Measurements from ENCODE around the gene KLHL2.
"Not testable (repeated sequence)": the region's sequence is repeated elsewhere in the genome, so short reads cannot be mapped to it uniquely, and the experiment has no call there.

Gene KLHL2

GRCh38 chr4:165203541-165204461 lies 3.6 kb upstream of the KLHL2 start:
- no peak for DNase-seq

- no peak for DNase-seq
Measured at GRCh38 chr4:165204462-165204830, 2.9 kb upstream of the KLHL2 start.

GRCh38 chr4:165207016-165207430 lies 338 bp upstream of the KLHL2 start:
- no peak for DNase-seq

GRCh38 chr4:165208221-165208652 lies 876 bp downstream of the KLHL2 start:
- no peak for DNase-seq

- DNase-seq = no peak
Measured at GRCh38 chr4:165208741-165209388, 1.5 kb downstream of the KLHL2 start.

GRCh38 chr4:165209796-165210195 lies 2.4 kb downstream of the KLHL2 start:
- no peak for DNase-seq

GRCh38 chr4:165210566-165210965 lies 3.2 kb downstream of the KLHL2 start:
- no peak for DNase-seq

GRCh38 chr4:165212647-165213046 lies 5.3 kb downstream of the KLHL2 start:
- DNase-seq = not testable (repeated sequence)

GRCh38 chr4:165213404-165213803 lies 6.0 kb downstream of the KLHL2 start:
- not testable (repeated sequence) for DNase-seq

- DNase-seq = not testable (repeated sequence)
Measured at GRCh38 chr4:165213991-165214709, 6.8 kb downstream of the KLHL2 start.

GRCh38 chr4:165215034-165215751 lies 7.8 kb downstream of the KLHL2 start:
- DNase-seq = not testable (repeated sequence)

GRCh38 chr4:165215761-165216487 lies 8.6 kb downstream of the KLHL2 start:
- DNase-seq = not testable (repeated sequence)

- DNase-seq = no peak
Measured at GRCh38 chr4:165217325-165217724, 10.0 kb downstream of the KLHL2 start.

GRCh38 chr4:165221306-165221705 lies 13.9 kb downstream of the KLHL2 start:
- DNase-seq = not testable (repeated sequence)

GRCh38 chr4:165221993-165222650 lies 14.8 kb downstream of the KLHL2 start:
- DNase-seq = not testable (repeated sequence)

- DNase-seq = no peak
Measured at GRCh38 chr4:165222651-165222994, 15.3 kb downstream of the KLHL2 start.

- not testable (repeated sequence) for DNase-seq
Measured at GRCh38 chr4:165227401-165227800, 20.0 kb downstream of the KLHL2 start.

- not testable (repeated sequence) for DNase-seq
Measured at GRCh38 chr4:165229490-165230200, 22.3 kb downstream of the KLHL2 start.

GRCh38 chr4:165232623-165233433 lies 25.5 kb downstream of the KLHL2 start:
- not testable (repeated sequence) for DNase-seq

GRCh38 chr4:165234766-165235165 lies 27.4 kb downstream of the KLHL2 start:
- no peak for DNase-seq
